Right atrium auricular region (tissue), 2 donors: ENCODE measurements around the gene SH3GL1. TPM values are rescaled to one million over a fixed set of nuclear protein-coding genes. Genes with fewer than 3 reads are reported as not detected.

Experiments used
- DNase-seq: peaks from one replicate; pipeline ENCODE4 v3.0.0-alpha.2; 2019; ENCODE audit warnings: low spot score
- H3K27ac ChIP-seq, 2 donors: fragments of 200-600 bp; sonication (generic); 1 replicate in 1 of 2; 2 replicates in 1 of 2; pipeline ENCODE4 v1.5.1; 2016 to 2019
- H3K27me3 ChIP-seq, 2 donors: fragments of 200-600 bp; sonication (generic); one replicate each; pipeline versions ENCODE4 v1.5.1 to v1.6.0; 2017 to 2019
- H3K36me3 ChIP-seq: fragments of 200-600 bp; sonication (generic); one replicate; pipeline ENCODE4 v1.5.1; 2016
- H3K4me1 ChIP-seq, 2 donors: fragments of 200-600 bp; sonication (generic); one replicate each; pipeline versions ENCODE4 v1.5.1 to v1.6.0; 2017 to 2019
- H3K4me3 ChIP-seq, 2 donors: fragments of 200-600 bp; sonication (generic); 1 replicate in 1 of 2; 2 replicates in 1 of 2; pipeline ENCODE4 v1.5.1; 2017 to 2019; ENCODE audit warnings: mild to moderate bottlenecking in 1 of 2, moderate library complexity in 1 of 2
- H3K9me3 ChIP-seq, 2 donors: fragments of 200-600 bp; sonication (generic); one replicate each; pipeline ENCODE4 v1.5.1; 2019
- CTCF ChIP-seq, 2 donors: fragments of 200-600 bp; sonication (generic); IDR thresholded peaks; one replicate each; pipeline ENCODE4 v1.5.1; 2019; ENCODE audit warnings: antibody characterized with exemption in 2 of 2
- total RNA-seq, 2 donors: library from RNA; depleted of rRNA; stranded (reverse); fragments of >200 nt; gene quantifications; one replicate each; pipeline ENCODE4 v1.1.0, GENCODE V29; 2016

SH3GL1 gene
- total RNA-seq, 2 donors from 2014 or later, result 17.5 to 31.9 TPM

DNA sequence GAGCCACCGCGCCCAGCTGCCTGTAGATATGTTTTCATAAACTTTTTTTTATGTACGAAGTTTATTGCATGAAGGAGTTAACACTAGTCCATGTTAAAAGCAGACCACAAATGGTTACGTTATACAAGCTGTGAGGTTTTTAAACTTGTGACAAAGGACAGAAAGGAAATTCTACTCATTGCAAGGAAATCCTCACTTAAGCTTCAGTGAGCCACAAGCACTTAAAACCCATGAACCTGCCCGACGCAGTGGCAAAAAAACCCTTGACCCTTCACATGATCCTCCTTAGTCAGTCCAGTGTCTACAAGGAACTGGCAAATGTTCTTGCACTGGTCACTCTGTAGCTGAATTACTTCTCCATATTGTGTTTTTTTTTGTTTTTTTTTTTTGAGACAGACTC, 52.8 kb downstream of the SH3GL1 start:
- Histone ChIP-seq H3K4me1 (peaks cover 0 to 13% of the 10 kb centered on the region in 2 donors), H3K4me3 (no peak overlapping the region), H3K9me3 (no peaks in the 10 kb centered on the region)

GRCh38 chr19:4346020-4346383, 54.3 kb downstream of the SH3GL1 start:
- H3K9me3 ChIP-seq, result no peaks in the 10 kb centered on the region
- no peaks in the 10 kb centered on the region for H3K36me3 ChIP-seq
- no peak overlapping the region for H3K4me3 ChIP-seq
- no peaks in the 10 kb centered on the region for H3K27me3 ChIP-seq
- DNase-seq, result no peak
- no peak for TF ChIP-seq CTCF (IDR thresholded peaks at IDR 0.05)
- H3K27ac ChIP-seq, result no peak overlapping the region
- H3K4me1 ChIP-seq, result peaks cover 0 to 17% of the 10 kb centered on the region in 2 donors

More for the DNA sequence above, 52.8 kb downstream of the SH3GL1 start:
- no peak for TF ChIP-seq CTCF (IDR thresholded peaks at IDR 0.05)
- no peak for DNase-seq
- no peaks in the 10 kb centered on the region for H3K36me3 ChIP-seq
- no peak overlapping the region for H3K27ac ChIP-seq
- H3K27me3 ChIP-seq, result no peaks in the 10 kb centered on the region

DNA sequence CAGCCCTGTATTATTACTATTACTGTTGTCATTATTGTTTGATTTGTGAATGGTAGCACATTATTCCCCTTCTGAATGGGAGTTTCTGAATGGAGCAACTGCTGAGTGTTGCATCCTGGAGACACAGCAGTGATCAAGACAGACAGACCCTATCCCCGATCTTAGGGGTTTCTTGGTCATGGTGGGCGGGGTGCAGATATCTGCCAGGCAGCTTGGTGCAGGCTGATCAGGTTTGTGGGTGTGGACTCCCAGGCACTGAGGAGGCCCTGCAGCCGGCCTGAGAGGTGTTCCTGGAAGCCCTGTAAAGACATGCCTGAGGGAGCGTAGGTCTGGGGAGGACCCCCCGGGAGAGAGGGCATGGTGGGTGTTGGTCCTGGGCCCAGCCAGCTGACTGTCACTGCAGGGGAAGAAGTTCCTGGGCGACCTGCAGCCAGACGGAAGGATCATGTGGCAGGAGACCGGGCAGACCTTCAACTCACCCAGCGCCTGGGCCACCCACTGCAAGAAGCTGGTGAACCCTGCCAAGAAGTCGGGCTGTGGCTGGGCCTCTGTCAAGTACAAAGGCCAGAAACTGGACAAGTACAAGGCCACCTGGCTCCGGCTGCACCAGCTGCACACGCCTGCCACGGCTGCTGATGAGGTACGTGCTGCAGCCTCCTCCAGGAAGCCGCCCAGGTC, 54.9 kb downstream of the SH3GL1 start:
- TF ChIP-seq CTCF (IDR thresholded peaks at IDR 0.05), result no peak
- Histone ChIP-seq H3K27me3 (no peaks in the 10 kb centered on the region), H3K36me3 (no peaks in the 10 kb centered on the region), H3K4me1 (peaks cover 0 to 13% of the 10 kb centered on the region in 2 donors), H3K9me3 (no peaks in the 10 kb centered on the region), H3K4me3 (no peak overlapping the region), H3K27ac (no peak overlapping the region)
- no peak for DNase-seq

- TF ChIP-seq CTCF (IDR thresholded peaks at IDR 0.05), result no peak
- Histone ChIP-seq H3K36me3 (no peaks in the 10 kb centered on the region), H3K27ac (peak within 1 kb of the TSS; percentile 87 to 96), H3K4me1 (peaks cover 0 to 19% of the 10 kb centered on the region in 2 donors), H3K9me3 (no peaks in the 10 kb centered on the region), H3K4me3 (peak within 1 kb of the TSS; percentile 66 to 72), H3K27me3 (no peaks in the 10 kb centered on the region)
- DNase-seq, result peak; percentile 93
Measured at GRCh38 chr19:4343370-4344307, 56.7 kb downstream of the SH3GL1 start, which contains the start of gene MPND. TSS of gene MPND (plus strand) at chr19:4343562. CDS start at chr19:4343594, 32 bp downstream.

GRCh38 chr19:4342615-4343369, 57.6 kb downstream of the SH3GL1 start:
- peaks cover 0 to 23% of the 10 kb centered on the region in 2 donors for H3K4me1 ChIP-seq
- no peaks in the 10 kb centered on the region for H3K36me3 ChIP-seq
- H3K27ac ChIP-seq, result peak overlapping the region; percentile 87 to 96
- H3K27me3 ChIP-seq, result no peaks in the 10 kb centered on the region
- no peaks in the 10 kb centered on the region for H3K9me3 ChIP-seq
- DNase-seq, result peak; percentile 99
- H3K4me3 ChIP-seq, result peak overlapping the region; percentile 66 to 72
- TF ChIP-seq CTCF (IDR thresholded peaks at IDR 0.05), result no peak
